ENCODE results near the gene TMEM156.

Gene TMEM156, protein sequence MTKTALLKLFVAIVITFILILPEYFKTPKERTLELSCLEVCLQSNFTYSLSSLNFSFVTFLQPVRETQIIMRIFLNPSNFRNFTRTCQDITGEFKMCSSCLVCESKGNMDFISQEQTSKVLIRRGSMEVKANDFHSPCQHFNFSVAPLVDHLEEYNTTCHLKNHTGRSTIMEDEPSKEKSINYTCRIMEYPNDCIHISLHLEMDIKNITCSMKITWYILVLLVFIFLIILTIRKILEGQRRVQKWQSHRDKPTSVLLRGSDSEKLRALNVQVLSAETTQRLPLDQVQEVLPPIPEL

DNA sequence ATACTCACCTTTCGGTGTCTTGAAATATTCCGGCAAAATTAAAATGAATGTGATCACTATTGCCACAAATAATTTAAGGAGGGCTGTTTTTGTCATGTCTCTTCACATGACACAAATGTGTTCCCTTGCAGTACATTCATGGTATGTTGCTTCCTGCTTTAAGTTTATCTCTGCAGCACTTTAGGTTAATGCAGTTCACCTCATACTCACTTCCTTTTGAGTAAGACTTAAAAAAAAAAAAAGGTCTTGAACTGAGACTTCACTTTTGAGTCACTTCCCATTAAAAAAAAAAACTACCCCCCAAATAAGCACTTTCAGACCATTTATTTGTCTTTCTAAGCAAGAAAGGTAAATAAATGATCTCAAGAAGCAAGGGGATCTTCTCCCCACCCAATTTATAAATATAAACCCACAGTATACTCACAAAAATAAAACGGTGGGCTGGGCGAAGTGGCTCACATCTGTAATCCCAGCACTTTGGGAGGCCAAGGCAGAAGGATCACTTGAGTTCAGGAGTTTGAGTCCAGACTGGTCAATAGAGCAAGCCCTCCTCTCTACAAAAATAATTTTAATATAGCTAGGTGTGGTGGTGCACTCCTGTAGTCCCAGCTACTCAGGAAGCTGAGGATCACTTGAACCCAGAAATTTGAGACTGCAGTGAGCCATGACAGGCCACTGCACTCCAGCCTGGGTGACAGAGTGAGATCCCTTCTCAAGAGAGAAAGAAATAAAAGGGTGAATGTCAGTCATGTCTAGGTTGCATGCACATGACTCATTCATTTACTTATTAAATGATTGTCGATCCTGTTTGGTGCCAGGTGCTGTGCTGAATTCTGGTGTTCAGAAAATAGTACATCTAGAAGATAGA, at the start of gene TMEM156:
Gene TMEM156, minus strand, starts transcription at position 192 of the 868 bp plus-strand sequence. Its CDS starts 96 bp downstream, at position 96.
- H3K4me3 ChIP-seq (replicated peaks; ENCODE audit: low read depth, low read length): peak within 1 kb of the TSS; percentile 28
- DNase-seq (ENCODE audit: low read depth): peak; percentile 64
- TF ChIP-seq, protein P1, sequence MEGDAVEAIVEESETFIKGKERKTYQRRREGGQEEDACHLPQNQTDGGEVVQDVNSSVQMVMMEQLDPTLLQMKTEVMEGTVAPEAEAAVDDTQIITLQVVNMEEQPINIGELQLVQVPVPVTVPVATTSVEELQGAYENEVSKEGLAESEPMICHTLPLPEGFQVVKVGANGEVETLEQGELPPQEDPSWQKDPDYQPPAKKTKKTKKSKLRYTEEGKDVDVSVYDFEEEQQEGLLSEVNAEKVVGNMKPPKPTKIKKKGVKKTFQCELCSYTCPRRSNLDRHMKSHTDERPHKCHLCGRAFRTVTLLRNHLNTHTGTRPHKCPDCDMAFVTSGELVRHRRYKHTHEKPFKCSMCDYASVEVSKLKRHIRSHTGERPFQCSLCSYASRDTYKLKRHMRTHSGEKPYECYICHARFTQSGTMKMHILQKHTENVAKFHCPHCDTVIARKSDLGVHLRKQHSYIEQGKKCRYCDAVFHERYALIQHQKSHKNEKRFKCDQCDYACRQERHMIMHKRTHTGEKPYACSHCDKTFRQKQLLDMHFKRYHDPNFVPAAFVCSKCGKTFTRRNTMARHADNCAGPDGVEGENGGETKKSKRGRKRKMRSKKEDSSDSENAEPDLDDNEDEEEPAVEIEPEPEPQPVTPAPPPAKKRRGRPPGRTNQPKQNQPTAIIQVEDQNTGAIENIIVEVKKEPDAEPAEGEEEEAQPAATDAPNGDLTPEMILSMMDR (IDR thresholded peaks at IDR 0.05; ENCODE audit: low read length, missing control alignments): no peak

DNA sequence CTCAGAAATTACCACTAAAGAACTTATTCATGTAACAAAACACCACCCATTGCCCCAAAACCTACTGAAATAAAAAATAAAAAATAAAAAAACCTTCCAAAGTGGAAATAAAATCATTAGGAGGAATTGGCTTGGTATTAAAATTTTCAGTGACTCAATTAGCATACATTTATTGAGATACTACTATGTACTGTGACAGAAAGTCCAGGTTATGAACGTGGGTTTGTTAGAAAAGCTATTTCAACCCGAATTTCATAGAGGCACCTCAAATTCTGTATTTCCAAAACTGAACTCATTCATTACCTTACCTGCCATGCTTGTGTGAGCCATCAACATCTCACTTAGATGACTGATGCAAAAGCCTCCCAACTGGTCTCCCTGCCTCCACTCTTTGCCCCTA, 46.6 kb upstream of the TMEM156 start:
- TF ChIP-seq, protein P1 (IDR thresholded peaks at IDR 0.05; ENCODE audit: low read length, missing control alignments): no peak
- no peak overlapping the region for H3K4me3 ChIP-seq (replicated peaks; ENCODE audit: low read depth, low read length)
- no peak for DNase-seq (ENCODE audit: low read depth)

DNA sequence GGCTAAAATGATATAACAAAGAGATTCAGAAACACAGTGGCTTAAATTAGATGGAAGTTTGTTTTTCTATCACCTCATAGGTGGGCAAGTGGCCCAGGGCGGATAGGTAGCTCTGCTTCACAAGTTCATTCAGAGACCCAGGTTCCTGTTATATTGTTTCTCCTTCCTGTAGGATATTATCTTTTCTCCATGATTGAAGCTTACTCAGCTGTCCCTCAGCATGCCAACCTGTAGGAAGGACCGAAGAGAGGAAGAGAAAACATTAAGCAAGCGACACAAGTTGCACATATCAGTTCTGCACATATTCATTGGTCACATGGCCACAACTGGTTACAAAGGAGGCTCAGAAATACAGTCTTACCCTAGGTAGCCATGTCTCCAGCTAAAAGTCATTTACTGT, 36.7 kb upstream of the TMEM156 start:
- no peak for DNase-seq (ENCODE audit: low read depth)
- H3K4me3 ChIP-seq (replicated peaks; ENCODE audit: low read depth, low read length): no peak overlapping the region
- TF ChIP-seq, protein P1 (IDR thresholded peaks at IDR 0.05; ENCODE audit: low read length, missing control alignments): no peak

DNA sequence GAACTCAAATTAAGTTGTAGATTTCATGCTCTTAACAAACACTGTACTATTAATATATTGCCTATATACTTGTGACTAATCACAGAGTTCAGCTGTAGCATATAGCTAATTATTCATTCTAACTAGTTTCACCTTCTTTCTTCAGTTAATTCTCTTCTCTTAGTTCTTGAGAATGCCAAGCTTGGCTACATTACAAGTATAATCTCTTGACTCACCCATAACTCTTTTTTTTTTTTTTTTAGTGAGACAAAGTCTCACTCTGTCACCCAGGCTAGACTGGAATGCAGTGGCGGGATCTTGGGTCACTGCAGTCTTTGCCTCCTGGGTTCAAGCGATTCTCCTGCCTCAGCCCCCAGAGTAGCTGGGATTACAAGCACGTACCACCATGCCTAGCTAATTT, 35.2 kb upstream of the TMEM156 start:
- no peak overlapping the region for H3K4me3 ChIP-seq (replicated peaks; ENCODE audit: low read depth, low read length)
- DNase-seq (ENCODE audit: low read depth): peak; percentile 19
- TF ChIP-seq, protein P1 (IDR thresholded peaks at IDR 0.05; ENCODE audit: low read length, missing control alignments): no peak

DNA sequence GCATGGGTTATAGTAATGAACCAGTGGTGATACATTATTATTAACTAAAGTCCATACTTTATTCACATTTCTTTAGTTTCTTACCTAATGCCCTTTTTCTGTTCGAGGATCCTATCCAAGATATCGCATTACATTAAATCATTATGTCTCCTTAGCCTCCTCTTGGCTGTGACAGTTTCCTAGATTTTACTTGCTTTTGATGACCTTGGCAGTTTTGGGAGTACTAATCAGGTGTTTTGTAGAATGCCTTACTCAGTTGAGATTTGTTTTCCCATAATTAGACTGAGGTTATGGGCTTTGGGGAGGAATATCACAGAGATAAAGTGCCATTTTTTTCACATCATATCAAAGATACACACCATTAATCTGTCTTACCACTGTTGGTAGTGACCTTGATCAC, 34.8 kb upstream of the TMEM156 start:
- H3K4me3 ChIP-seq (replicated peaks; ENCODE audit: low read depth, low read length): no peak overlapping the region
- no peak for DNase-seq (ENCODE audit: low read depth)
- TF ChIP-seq, protein P1 (IDR thresholded peaks at IDR 0.05; ENCODE audit: low read length, missing control alignments): no peak

DNA sequence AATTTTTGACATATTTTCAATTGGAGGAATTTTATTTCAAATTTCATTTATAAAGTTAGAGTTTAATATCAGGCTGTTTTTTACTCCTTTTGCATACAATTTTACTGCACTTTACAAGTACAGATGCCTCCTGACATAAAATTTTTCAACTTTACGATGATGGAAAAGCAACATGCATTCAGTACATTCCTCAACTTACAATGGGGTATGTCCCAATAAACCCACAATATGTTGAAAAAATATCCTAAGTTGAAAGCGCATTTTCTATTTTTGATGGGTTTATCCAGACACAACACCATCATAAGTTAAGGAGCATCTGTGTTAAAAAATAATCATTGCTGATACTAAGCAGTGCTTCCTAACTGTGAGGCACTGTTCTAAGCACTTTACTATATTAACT, 34.2 kb upstream of the TMEM156 start:
- DNase-seq (ENCODE audit: low read depth): peak; percentile 23
- H3K4me3 ChIP-seq (replicated peaks; ENCODE audit: low read depth, low read length): no peak overlapping the region
- TF ChIP-seq, protein P1 (IDR thresholded peaks at IDR 0.05; ENCODE audit: low read length, missing control alignments): no peak
